Ishikawa (cell line): ENCODE data around the gene PRPF19.

Experiments used
- CEBPB ChIP-seq: IDR thresholded peaks from 2 replicates; pipeline ENCODE4 v1.6.1; 2012
- CREB1 ChIP-seq: IDR thresholded peaks from 2 replicates; pipeline ENCODE4 v1.6.1; 2012; ENCODE audit warnings: low read depth
- EGR1 ChIP-seq: IDR thresholded peaks from 2 replicates; pipeline ENCODE4 v1.6.1; 2012
- EP300 ChIP-seq: IDR thresholded peaks from 2 replicates; pipeline ENCODE4 v1.6.1; 2012; ENCODE audit warnings: borderline replicate concordance
- FOXM1 ChIP-seq: IDR thresholded peaks from 2 replicates; pipeline ENCODE4 v1.6.1; 2012; ENCODE audit warnings: low read depth, borderline replicate concordance
- NFIC ChIP-seq: IDR thresholded peaks from 2 replicates; pipeline ENCODE4 v1.6.1; 2012
- RAD21 ChIP-seq: IDR thresholded peaks from 2 replicates; pipeline ENCODE4 v1.6.1; 2012; ENCODE audit warnings: low read depth
- REST ChIP-seq: IDR thresholded peaks from 2 replicates; pipeline ENCODE4 v1.6.1; 2012; ENCODE audit warnings: low read depth, mild to moderate bottlenecking
- TAF1 ChIP-seq: IDR thresholded peaks from 2 replicates; pipeline ENCODE4 v1.6.1; 2012; ENCODE audit warnings: low read depth, mild to moderate bottlenecking
- TCF12 ChIP-seq: IDR thresholded peaks from 2 replicates; pipeline ENCODE4 v1.6.1; 2012; ENCODE audit warnings: low read depth
- TEAD4 ChIP-seq: IDR thresholded peaks from 2 replicates; pipeline ENCODE4 v1.6.1; 2012
- YY1 ChIP-seq: IDR thresholded peaks from 2 replicates; pipeline ENCODE4 v1.6.1; 2012; ENCODE audit warnings: low read depth
- ZBTB7A ChIP-seq: IDR thresholded peaks from 2 replicates; pipeline ENCODE4 v1.6.1; 2012; ENCODE audit warnings: low read depth
- TF ChIP-seq, protein P1 (sequence below): IDR thresholded peaks from 2 replicates; pipeline ENCODE4 v1.6.1; 2012
- TF ChIP-seq, protein P2 (sequence below): IDR thresholded peaks from 2 replicates; pipeline ENCODE4 v1.6.1; 2012

PRPF19 gene

DNA sequence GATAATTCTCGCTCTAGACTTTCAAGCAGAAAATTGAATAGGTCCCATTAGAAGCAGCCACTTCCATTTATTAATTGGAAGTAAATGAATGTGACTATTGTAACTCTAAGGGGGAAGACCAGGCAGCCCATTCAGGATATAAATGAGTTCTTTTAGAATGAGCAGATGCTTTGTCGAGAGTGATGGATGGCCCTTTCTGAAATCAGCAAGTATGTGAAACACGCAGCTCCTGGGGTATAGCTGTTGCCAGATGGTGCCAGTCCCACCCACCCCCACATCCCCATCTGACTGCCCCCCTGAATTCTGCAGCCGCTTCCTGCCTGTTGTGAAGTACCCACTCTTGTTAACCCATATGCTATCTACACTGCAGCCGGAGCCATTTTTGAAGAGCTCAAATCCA lies 41.9 kb upstream of the PRPF19 start:
- TF ChIP-seq, protein P1, sequence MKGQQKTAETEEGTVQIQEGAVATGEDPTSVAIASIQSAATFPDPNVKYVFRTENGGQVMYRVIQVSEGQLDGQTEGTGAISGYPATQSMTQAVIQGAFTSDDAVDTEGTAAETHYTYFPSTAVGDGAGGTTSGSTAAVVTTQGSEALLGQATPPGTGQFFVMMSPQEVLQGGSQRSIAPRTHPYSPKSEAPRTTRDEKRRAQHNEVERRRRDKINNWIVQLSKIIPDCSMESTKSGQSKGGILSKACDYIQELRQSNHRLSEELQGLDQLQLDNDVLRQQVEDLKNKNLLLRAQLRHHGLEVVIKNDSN: no peak
- TF ChIP-seq EGR1 (no peak), REST (no peak), NFIC (no peak), CREB1 (no peak), RAD21 (no peak), FOXM1 (no peak), TAF1 (no peak), ZBTB7A (no peak), CEBPB (no peak), YY1 (no peak), TCF12 (no peak), TEAD4 (no peak), EP300 (no peak)
- TF ChIP-seq, protein P2, sequence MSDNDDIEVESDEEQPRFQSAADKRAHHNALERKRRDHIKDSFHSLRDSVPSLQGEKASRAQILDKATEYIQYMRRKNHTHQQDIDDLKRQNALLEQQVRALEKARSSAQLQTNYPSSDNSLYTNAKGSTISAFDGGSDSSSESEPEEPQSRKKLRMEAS: no peak

- TF ChIP-seq FOXM1 (no peak), EP300 (no peak), CREB1 (no peak), NFIC (no peak), ZBTB7A (no peak), TAF1 (no peak), RAD21 (no peak)
- TF ChIP-seq, protein P2: no peak
Measured at GRCh38 chr11:60947700-60948099, 41.3 kb upstream of the PRPF19 start.

DNA sequence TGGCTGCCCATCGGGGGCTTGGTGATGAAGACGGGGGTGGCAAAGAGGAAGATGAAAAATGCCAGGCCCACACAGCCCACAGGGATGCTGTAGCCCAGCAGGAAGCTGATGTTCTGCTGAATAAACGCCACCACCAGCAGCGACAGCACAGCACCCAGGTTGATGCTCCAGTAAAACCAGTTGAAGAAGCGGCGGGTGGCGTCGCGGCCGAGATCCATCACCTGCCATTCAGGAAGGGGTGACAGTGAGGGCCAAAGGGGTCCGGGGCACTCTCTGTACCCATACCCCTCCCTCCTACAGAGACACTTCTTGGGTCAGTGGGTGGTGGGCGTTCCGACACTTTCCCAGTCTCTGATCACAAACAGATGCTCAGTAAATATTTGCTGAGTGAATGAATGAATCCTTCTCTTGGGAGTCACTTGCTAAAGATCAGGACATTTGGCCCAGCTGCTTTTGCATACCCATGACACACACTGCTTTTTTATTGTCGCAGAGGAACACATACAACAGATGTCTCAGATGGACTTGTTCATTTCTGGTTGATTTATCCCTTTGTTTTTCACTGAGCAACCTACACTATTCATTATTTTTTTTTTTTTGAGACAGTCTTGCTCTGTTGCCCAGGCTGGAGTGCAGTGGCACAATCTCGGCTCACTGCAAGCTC lies 40.3 kb upstream of the PRPF19 start:
- TF ChIP-seq, protein P1: no peak
- TF ChIP-seq NFIC (no peak), EGR1 (no peak), RAD21 (no peak), YY1 (no peak), CEBPB (no peak), ZBTB7A (no peak), REST (no peak), FOXM1 (no peak), TCF12 (no peak), CREB1 (no peak), TEAD4 (no peak)
- TF ChIP-seq, protein P2: no peak

- TF ChIP-seq RAD21 (no peak), CREB1 (no peak), REST (no peak), NFIC (no peak), ZBTB7A (no peak), EP300 (no peak), TCF12 (no peak), TAF1 (no peak), FOXM1 (no peak), CEBPB (no peak), YY1 (no peak), EGR1 (no peak), TEAD4 (no peak)
- TF ChIP-seq, protein P2: no peak
- TF ChIP-seq, protein P1: no peak
Measured at GRCh38 chr11:60945295-60945667, 38.9 kb upstream of the PRPF19 start.
